Measurements from ENCODE around the gene PLCB3.

PLCB3 gene

GRCh38 chr11:64254326-64254725, 3.0 kb downstream of the PLCB3 start:
- no peak for TF ChIP-seq CTCF (IDR thresholded peaks at IDR 0.05)

GRCh38 chr11:64255135-64256128, 4.1 kb downstream of the PLCB3 start:
- TF ChIP-seq CTCF (IDR thresholded peaks at IDR 0.05) = no peak
- H3K36me3 ChIP-seq = peaks cover 16 to 64% (median 55%) of the 10 kb centered on the region in 3 donors
- no peak for DNase-seq
- peaks cover 0 to 34% (median 30%) of the 10 kb centered on the region in 4 donors for H3K4me1 ChIP-seq
- intact Hi-C loops (cut with DNase I; ENCODE audit: low total_unique reads) = no loop called here
- no peak overlapping the region for H3K4me3 ChIP-seq
- no peaks in the 10 kb centered on the region for H3K9me3 ChIP-seq
- no peaks in the 10 kb centered on the region for H3K27me3 ChIP-seq
- H3K27ac ChIP-seq = no peak overlapping the region

More at GRCh38 chr11:64254326-64254725, 3.0 kb downstream of the PLCB3 start:
- intact Hi-C loops (cut with DNase I; ENCODE audit: low total_unique reads) = no loop called here
- Histone ChIP-seq H3K4me3 (no peak overlapping the region), H3K4me1 (peaks cover 0 to 37% (median 31%) of the 10 kb centered on the region in 4 donors), H3K9me3 (no peaks in the 10 kb centered on the region), H3K27me3 (no peaks in the 10 kb centered on the region), H3K36me3 (peaks cover 8 to 53% (median 46%) of the 10 kb centered on the region in 3 donors), H3K27ac (peak overlapping the region; percentile 1 to 82)
- DNase-seq = no peak

GRCh38 chr11:64256300-64256699, 5.0 kb downstream of the PLCB3 start:
- Histone ChIP-seq H3K4me1 (peaks cover 0 to 26% (median 23%) of the 10 kb centered on the region in 4 donors), H3K27me3 (no peaks in the 10 kb centered on the region), H3K27ac (no peak overlapping the region), H3K36me3 (peaks cover 16 to 71% (median 55%) of the 10 kb centered on the region in 3 donors), H3K9me3 (no peaks in the 10 kb centered on the region), H3K4me3 (no peak overlapping the region)
- intact Hi-C loops (cut with DNase I; ENCODE audit: low total_unique reads) = no loop called here
- no peak for TF ChIP-seq CTCF (IDR thresholded peaks at IDR 0.05)
- no peak for DNase-seq

GRCh38 chr11:64258356-64258755, 7.0 kb downstream of the PLCB3 start:
- TF ChIP-seq CTCF (IDR thresholded peaks at IDR 0.05) = no peak
- no peak overlapping the region for H3K4me3 ChIP-seq
- H3K9me3 ChIP-seq = no peaks in the 10 kb centered on the region
- H3K27ac ChIP-seq = no peak overlapping the region
- H3K36me3 ChIP-seq = peaks cover 16 to 92% (median 70%) of the 10 kb centered on the region in 3 donors
- intact Hi-C loops (cut with DNase I; ENCODE audit: low total_unique reads) = no loop called here
- peaks cover 0 to 8% (median 5%) of the 10 kb centered on the region in 4 donors for H3K4me1 ChIP-seq
- no peak for DNase-seq
- no peaks in the 10 kb centered on the region for H3K27me3 ChIP-seq

- Histone ChIP-seq H3K27ac (no peak overlapping the region), H3K27me3 (no peaks in the 10 kb centered on the region), H3K4me1 (peaks cover 0 to 2% (median under 1%) of the 10 kb centered on the region in 4 donors), H3K36me3 (peaks cover 20 to 99% (median 77%) of the 10 kb centered on the region in 3 donors), H3K4me3 (no peak overlapping the region), H3K9me3 (no peaks in the 10 kb centered on the region)
- intact Hi-C loops (cut with DNase I; ENCODE audit: low total_unique reads) = no loop called here
- no peak for DNase-seq
- TF ChIP-seq CTCF (IDR thresholded peaks at IDR 0.05) = no peak
These were observed 7.7 kb downstream of the PLCB3 start for GRCh38 chr11:64258946-64259532.
